Right lobe of liver (tissue), 6 donors: ENCODE measurements around the gene SH2D5. TPM values are rescaled to one million over a fixed set of nuclear protein-coding genes. Genes with fewer than 3 reads are reported as not detected.

Source experiments
- ATAC-seq, 4 donors: fragments of 200-7000 bp; cut with Tn5 transposase; one replicate each; pipeline ENCODE4 v1.9.1; 2020; ENCODE audit warnings: mild to moderate bottlenecking in 4 of 4, moderate library complexity in 4 of 4
- DNase-seq, 3 donors: peaks; one replicate each; pipeline ENCODE4 v3.0.0-alpha.2; 2020
- H3K27ac ChIP-seq, 3 donors: fragments of 200-600 bp; one replicate each; pipeline ENCODE4 v1.8.0; 2022
- H3K27me3 ChIP-seq, 2 donors: fragments of 200-600 bp; one replicate each; pipeline ENCODE4 v1.8.0; 2022
- H3K36me3 ChIP-seq, 4 donors: fragments of 200-600 bp; sonication (generic) in 1 of 4; one replicate each; pipeline versions ENCODE4 v1.5.1 to v1.8.0; 2017 to 2022; ENCODE audit warnings: control low read depth in 1 of 4
- H3K4me1 ChIP-seq, 4 donors: fragments of 200-600 bp; sonication (generic) in 1 of 4; one replicate each; pipeline versions ENCODE4 v1.5.1 to v1.8.0; 2017 to 2022; ENCODE audit warnings: control low read depth in 1 of 4
- H3K4me3 ChIP-seq, 3 donors: fragments of 200-600 bp; one replicate each; pipeline ENCODE4 v1.8.0; 2022
- H3K9me3 ChIP-seq, 4 donors: fragments of 200-600 bp; sonication (generic) in 1 of 4; one replicate each; pipeline versions ENCODE4 v1.5.1 to v1.8.0; 2017 to 2022; ENCODE audit warnings: control low read depth in 1 of 4
- CTCF ChIP-seq, 4 donors: fragments of 200-600 bp in 3 of 4; fragments of 450-650 bp in 1 of 4; IDR thresholded peaks; one replicate each; pipeline versions ENCODE4 v1.5.1 to v1.8.0; 2016 to 2022; ENCODE audit warnings: antibody characterized with exemption in 4 of 4, mild to moderate bottlenecking in 2 of 4
- POLR2A ChIP-seq: fragments of 450-650 bp; IDR thresholded peaks from one replicate; pipeline ENCODE4 v1.6.1; 2017; ENCODE audit warnings: antibody characterized with exemption, mild to moderate bottlenecking
- WGBS: methylation state at CpG from one replicate; pipeline ENCODE4 v1.1.6; 2018; ENCODE audit warnings: low coverage, low lambda C conversion rate; ENCODE audit not compliant: insufficient coverage; ENCODE audit errors: missing lambda C conversion rate; 5-methylcytosine and 5-hydroxymethylcytosine counted together
- intact Hi-C, 2 donors: fragments of 100-400 bp; cut with DNase I; formaldehyde crosslinking; loops; one replicate each; pipeline versions ENCODE4 v1.11.2 to v1.14.1; 2022
- total RNA-seq, 6 experiments: library from RNA; depleted of rRNA in 2 of 6; stranded (reverse); fragments of >200 nt in 2 of 6; fragmentation: NEBNext Ultra II Directional in 3 of 6; extraction: Animal tissue kit (Norgen Biotek cat#: 25700) in 3 of 6; gene quantifications; one replicate each; pipeline versions ENCODE4 v1.1.0 to v1.2.4, GENCODE V29; 2016 to 2023
- donor health status: DM: no; HTN: yes; CAD: no.
- donor health status: DM: no; HTN: no; CAD: no.
- donor health status: DM: no; HTN: no; CAD: no.
- donor health status: DM: no; HTN: yes; CAD: no.
- donor health status: DM: no; HTN: yes; CAD: no.

SH2D5 gene
- total RNA-seq, 6 experiments from 2014 or later: 0.80 to 1.8 (median 1.4) TPM; not detected in 3

DNA sequence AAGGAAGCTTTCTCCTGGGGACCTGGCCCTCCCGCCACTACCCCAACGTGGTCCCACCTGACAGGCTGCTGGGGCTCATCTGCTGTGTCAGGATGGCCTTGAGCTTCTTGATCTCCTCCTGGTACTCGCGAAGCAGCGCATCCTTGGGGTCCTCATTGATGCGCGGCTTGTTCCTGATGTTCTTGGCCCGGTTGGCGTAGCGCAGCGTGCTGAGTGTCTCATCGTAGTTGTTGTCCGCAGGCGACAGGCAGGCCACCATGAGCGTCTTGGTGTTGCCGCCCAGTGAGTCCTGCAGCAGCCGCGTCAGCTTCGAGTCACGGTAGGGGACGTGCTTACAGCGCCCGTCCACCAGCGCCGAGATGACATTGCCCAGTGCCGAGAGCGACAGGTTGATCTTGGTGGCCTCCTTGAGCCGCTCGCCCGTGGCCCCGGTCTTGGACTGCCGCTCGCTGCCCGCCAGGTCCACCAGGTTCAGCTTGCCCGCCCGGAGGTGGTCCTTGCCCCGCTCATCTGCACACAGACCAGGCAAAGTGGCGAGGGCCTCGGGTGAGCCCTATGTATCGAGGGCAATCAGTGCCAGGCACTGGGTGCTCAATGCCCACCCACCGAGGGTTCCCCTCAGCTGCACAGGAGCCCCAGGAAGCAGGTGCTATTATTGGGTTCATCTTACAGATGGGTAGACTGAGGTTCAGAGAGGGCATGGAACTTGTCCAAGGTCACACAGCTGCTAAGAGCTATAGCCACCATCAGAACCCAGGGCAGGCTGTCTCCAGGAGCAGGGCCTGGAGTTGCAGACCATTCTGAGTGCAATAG, 27.9 kb downstream of the SH2D5 start:
- Histone ChIP-seq H3K9me3 (no peaks in the 10 kb centered on the region), H3K36me3 (no peaks in the 10 kb centered on the region), H3K4me1 (no peaks in the 10 kb centered on the region), H3K27ac (no peak overlapping the region), H3K27me3 (no peaks in the 10 kb centered on the region), H3K4me3 (no peak overlapping the region)
- ATAC-seq (no peak), DNase-seq (no peak)
- no peak for TF ChIP-seq CTCF (IDR thresholded peaks at IDR 0.05)
- TF ChIP-seq POLR2A: no peak
- 100% methylated on average over 2 of the region's 41 CpGs for WGBS
- intact Hi-C loops: no loop called here

- Histone ChIP-seq H3K9me3 (no peaks in the 10 kb centered on the region), H3K36me3 (no peaks in the 10 kb centered on the region), H3K4me1 (no peaks in the 10 kb centered on the region), H3K4me3 (no peak overlapping the region), H3K27ac (no peak overlapping the region), H3K27me3 (no peaks in the 10 kb centered on the region)
- no peak for TF ChIP-seq POLR2A
- TF ChIP-seq CTCF (IDR thresholded peaks at IDR 0.05): no peak
- DNase-seq: no peak
- no peak for ATAC-seq
- WGBS: 63% methylated on average over 3 of the region's 4 CpGs
- intact Hi-C loops: no loop called here
Observed at GRCh38 chr1:20703124-20703756, 29.3 kb downstream of the SH2D5 start.

DNA sequence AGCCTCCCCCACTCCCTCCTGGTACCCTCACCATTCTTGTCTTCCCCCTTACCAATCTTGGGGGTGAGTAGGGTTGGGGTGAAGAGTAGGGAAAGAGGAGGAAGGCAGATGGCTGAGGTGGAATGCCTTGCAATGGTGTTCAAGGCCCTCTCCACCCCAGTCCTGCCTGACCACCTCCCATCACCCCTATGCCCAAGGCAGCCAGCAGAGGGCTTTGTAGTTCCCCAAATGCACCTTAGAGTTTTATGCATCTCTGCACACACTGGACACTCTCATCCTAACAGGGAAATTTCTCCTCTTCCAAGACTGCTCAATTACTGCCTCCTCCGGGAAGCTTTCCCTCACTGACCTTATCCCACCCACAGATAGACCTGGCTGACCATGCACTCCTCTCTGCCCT, 30.1 kb downstream of the SH2D5 start:
- peak in 3 of 4 donors; percentile 9 to 56 (median 47) for ATAC-seq

DNA sequence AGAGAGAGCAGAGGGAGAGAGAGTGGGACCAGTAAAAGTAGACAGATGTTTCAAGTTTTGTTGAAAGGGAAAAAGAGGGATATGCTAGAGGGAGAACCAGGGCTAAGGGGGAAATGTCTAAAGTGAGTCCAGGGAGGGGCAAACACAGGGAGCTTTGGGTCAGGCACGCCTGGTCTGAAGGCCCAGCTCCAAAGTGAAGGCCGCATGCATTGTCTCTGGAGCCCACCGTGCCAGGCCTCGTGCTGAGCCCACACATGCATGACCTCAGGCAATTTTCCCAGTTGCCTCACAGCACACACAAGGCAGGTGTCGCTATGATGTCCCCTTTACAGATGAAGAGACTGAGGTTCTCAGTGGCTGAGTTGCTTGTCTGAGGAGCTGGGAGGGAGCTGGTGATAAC, 30.7 kb downstream of the SH2D5 start:
- no peak for ATAC-seq
- TF ChIP-seq CTCF (IDR thresholded peaks at IDR 0.05) (no peak), POLR2A (no peak)
- H3K27me3 ChIP-seq: no peaks in the 10 kb centered on the region
- intact Hi-C loops: no loop called here
- H3K4me1 ChIP-seq: no peaks in the 10 kb centered on the region
- WGBS: 67% methylated on average over 1 of the region's 5 CpGs
- no peak overlapping the region for H3K27ac ChIP-seq
- no peak for DNase-seq
- H3K4me3 ChIP-seq: no peak overlapping the region
- no peaks in the 10 kb centered on the region for H3K9me3 ChIP-seq
- H3K36me3 ChIP-seq: no peaks in the 10 kb centered on the region

More for the DNA sequence above, 30.1 kb downstream of the SH2D5 start:
- Histone ChIP-seq H3K9me3 (no peaks in the 10 kb centered on the region), H3K4me1 (no peaks in the 10 kb centered on the region), H3K27me3 (no peaks in the 10 kb centered on the region), H3K4me3 (no peak overlapping the region), H3K27ac (no peak overlapping the region), H3K36me3 (no peaks in the 10 kb centered on the region)
- no CpG with 5 or more reads among the region's 1 CpG for WGBS
- TF ChIP-seq POLR2A: no peak
- TF ChIP-seq CTCF (IDR thresholded peaks at IDR 0.05): peak in 2 of 4 donors; percentile 9 to 20
- intact Hi-C loops: no loop called here
- DNase-seq: no peak
